SK-N-SH treated with all-trans-retinoic acid at 6 μM for 48 hours (cell line): ENCODE results near the gene THOC7.

Experiments used
- ATAC-seq: fragments of 200-7000 bp; cut with Tn5 transposase; 3 replicates; pipeline ENCODE4 v1.9.1; 2020; ENCODE audit warnings: mild to moderate bottlenecking, moderate library complexity
- BACH2 ChIP-seq: fragments of 250-450 bp; sonication (Bioruptor Pico); IDR thresholded peaks from 2 replicates; pipeline ENCODE4 v1.9.0; 2021; ENCODE audit warnings: mild to moderate bottlenecking, borderline replicate concordance
- CREB5 ChIP-seq: fragments of 250-450 bp; sonication (Bioruptor Pico); IDR thresholded peaks from 2 replicates; pipeline ENCODE4 v1.5.1; 2020; ENCODE audit warnings: low read depth, mild to moderate bottlenecking, moderate library complexity
- CSDC2 ChIP-seq: fragments of 250-450 bp; sonication (Bioruptor Pico); IDR thresholded peaks from 2 replicates; pipeline ENCODE4 v1.5.0; 2020; ENCODE audit warnings: mild to moderate bottlenecking, moderate library complexity
- CSRNP3 ChIP-seq: fragments of 250-450 bp; sonication (Bioruptor Pico); IDR thresholded peaks from 2 replicates; pipeline ENCODE4 v1.5.1; 2021; ENCODE audit warnings: mild to moderate bottlenecking, moderate library complexity
- ESRRG ChIP-seq: fragments of 250-450 bp; sonication (Bioruptor Pico); IDR thresholded peaks from 2 replicates; pipeline ENCODE4 v1.6.1; 2021; ENCODE audit warnings: mild to moderate bottlenecking
- GLIS3 ChIP-seq: fragments of 250-450 bp; sonication (Bioruptor Pico); IDR thresholded peaks from 2 replicates; pipeline ENCODE4 v1.5.0; 2020; ENCODE audit warnings: mild to moderate bottlenecking, moderate library complexity
- ISL1 ChIP-seq: fragments of 250-450 bp; sonication (Bioruptor Pico); IDR thresholded peaks from 2 replicates; pipeline ENCODE4 v2.1.2; 2022; ENCODE audit warnings: mild to moderate bottlenecking, moderate library complexity
- OSR1 ChIP-seq: fragments of 250-450 bp; sonication (Bioruptor Pico); IDR thresholded peaks from 2 replicates; pipeline ENCODE4 v1.8.0; 2022; ENCODE audit warnings: moderate library complexity, mild to moderate bottlenecking, inconsistent platforms
- PATZ1 ChIP-seq: fragments of 250-450 bp; sonication (Bioruptor Pico); IDR thresholded peaks from 2 replicates; pipeline ENCODE4 v1.8.0; 2020; ENCODE audit warnings: mild to moderate bottlenecking, moderate library complexity, borderline replicate concordance
- PPARA ChIP-seq: fragments of 250-450 bp; sonication (Bioruptor Pico); IDR thresholded peaks from 2 replicates; pipeline ENCODE4 v1.5.0; 2020; ENCODE audit warnings: mild to moderate bottlenecking, borderline replicate concordance
- RARB ChIP-seq: fragments of 250-450 bp; sonication (Bioruptor Pico); IDR thresholded peaks from 2 replicates; pipeline ENCODE4 v1.8.0; 2021; ENCODE audit warnings: mild to moderate bottlenecking, moderate library complexity
- SNAI2 ChIP-seq: fragments of 250-450 bp; sonication (Bioruptor Pico); IDR thresholded peaks from 2 replicates; pipeline ENCODE4 v1.5.0; 2020; ENCODE audit warnings: mild to moderate bottlenecking, moderate library complexity
- TCF4 ChIP-seq: fragments of 250-450 bp; sonication (Bioruptor Pico); IDR thresholded peaks from 2 replicates; pipeline ENCODE4 v1.8.0; 2021; ENCODE audit warnings: mild to moderate bottlenecking, moderate library complexity, borderline replicate concordance
- TOX ChIP-seq: fragments of 250-450 bp; sonication (Bioruptor Pico); IDR thresholded peaks from 2 replicates; pipeline ENCODE4 v1.8.0; 2021; ENCODE audit warnings: mild to moderate bottlenecking, moderate library complexity, borderline replicate concordance
- ZC3H10 ChIP-seq: fragments of 250-450 bp; sonication (Bioruptor Pico); IDR thresholded peaks from 2 replicates; pipeline ENCODE4 v1.5.1; 2021; ENCODE audit warnings: mild to moderate bottlenecking, moderate library complexity
- ZFP3 ChIP-seq: fragments of 250-450 bp; sonication (Bioruptor Pico); IDR thresholded peaks from 2 replicates; pipeline ENCODE4 v1.5.0; 2020; ENCODE audit warnings: mild to moderate bottlenecking, moderate library complexity
- ZFP30 ChIP-seq: fragments of 450-650 bp; formaldehyde crosslinking; IDR thresholded peaks from 2 replicates; pipeline ENCODE4 v1.5.0; 2022; ENCODE audit warnings: mild to moderate bottlenecking, moderate library complexity
- ZNF565 ChIP-seq: fragments of 450-650 bp; formaldehyde crosslinking; conservative IDR thresholded peaks from 2 replicates; pipeline ENCODE4 v1.5.0; 2020; ENCODE audit warnings: low read depth, mild to moderate bottlenecking, moderate library complexity
- ZNF70 ChIP-seq: fragments of 450-650 bp; formaldehyde crosslinking; IDR thresholded peaks from 2 replicates; pipeline ENCODE4 v1.5.0; 2020; ENCODE audit warnings: mild to moderate bottlenecking, moderate library complexity
- ZNF8 ChIP-seq: fragments of 450-650 bp; formaldehyde crosslinking; IDR thresholded peaks from 2 replicates; pipeline ENCODE4 v1.5.0; 2020; ENCODE audit warnings: mild to moderate bottlenecking, moderate library complexity
- TF ChIP-seq, protein P1 (sequence below): fragments of 250-450 bp; sonication (Bioruptor Pico); IDR thresholded peaks from 2 replicates; pipeline ENCODE4 v1.5.0; 2020; ENCODE audit warnings: mild to moderate bottlenecking, moderate library complexity

THOC7 gene

GRCh38 chr3:63857311-63857710, 6.3 kb downstream of the THOC7 start:
- TF ChIP-seq PPARA (CRISPR knock-in tag), result no peak
- TF ChIP-seq GLIS3 (CRISPR knock-in tag), result no peak
- TF ChIP-seq ZFP3 (CRISPR knock-in tag), result no peak
- TF ChIP-seq ZNF8, result no peak
- TF ChIP-seq TCF4, result no peak
- TF ChIP-seq SNAI2 (CRISPR knock-in tag), result no peak
- no peak for TF ChIP-seq CREB5
- no peak for TF ChIP-seq PATZ1 (CRISPR knock-in tag)
- no peak for TF ChIP-seq OSR1 (CRISPR knock-in tag)
- ATAC-seq, result no peak

GRCh38 chr3:63855333-63855940, 8.2 kb downstream of the THOC7 start:
- TF ChIP-seq PATZ1 (CRISPR knock-in tag), result no peak
- TF ChIP-seq CSRNP3, result no peak
- TF ChIP-seq ESRRG, result no peak
- no peak for TF ChIP-seq GLIS3 (CRISPR knock-in tag)
- TF ChIP-seq, protein P1, sequence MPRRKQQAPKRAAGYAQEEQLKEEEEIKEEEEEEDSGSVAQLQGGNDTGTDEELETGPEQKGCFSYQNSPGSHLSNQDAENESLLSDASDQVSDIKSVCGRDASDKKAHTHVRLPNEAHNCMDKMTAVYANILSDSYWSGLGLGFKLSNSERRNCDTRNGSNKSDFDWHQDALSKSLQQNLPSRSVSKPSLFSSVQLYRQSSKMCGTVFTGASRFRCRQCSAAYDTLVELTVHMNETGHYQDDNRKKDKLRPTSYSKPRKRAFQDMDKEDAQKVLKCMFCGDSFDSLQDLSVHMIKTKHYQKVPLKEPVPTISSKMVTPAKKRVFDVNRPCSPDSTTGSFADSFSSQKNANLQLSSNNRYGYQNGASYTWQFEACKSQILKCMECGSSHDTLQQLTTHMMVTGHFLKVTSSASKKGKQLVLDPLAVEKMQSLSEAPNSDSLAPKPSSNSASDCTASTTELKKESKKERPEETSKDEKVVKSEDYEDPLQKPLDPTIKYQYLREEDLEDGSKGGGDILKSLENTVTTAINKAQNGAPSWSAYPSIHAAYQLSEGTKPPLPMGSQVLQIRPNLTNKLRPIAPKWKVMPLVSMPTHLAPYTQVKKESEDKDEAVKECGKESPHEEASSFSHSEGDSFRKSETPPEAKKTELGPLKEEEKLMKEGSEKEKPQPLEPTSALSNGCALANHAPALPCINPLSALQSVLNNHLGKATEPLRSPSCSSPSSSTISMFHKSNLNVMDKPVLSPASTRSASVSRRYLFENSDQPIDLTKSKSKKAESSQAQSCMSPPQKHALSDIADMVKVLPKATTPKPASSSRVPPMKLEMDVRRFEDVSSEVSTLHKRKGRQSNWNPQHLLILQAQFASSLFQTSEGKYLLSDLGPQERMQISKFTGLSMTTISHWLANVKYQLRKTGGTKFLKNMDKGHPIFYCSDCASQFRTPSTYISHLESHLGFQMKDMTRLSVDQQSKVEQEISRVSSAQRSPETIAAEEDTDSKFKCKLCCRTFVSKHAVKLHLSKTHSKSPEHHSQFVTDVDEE (CRISPR knock-in tag), result no peak
- TF ChIP-seq ISL1 (CRISPR knock-in tag), result no peak
- no peak for TF ChIP-seq PPARA (CRISPR knock-in tag)
- TF ChIP-seq SNAI2 (CRISPR knock-in tag), result no peak
- no peak for TF ChIP-seq ZC3H10 (CRISPR knock-in tag)
- no peak for TF ChIP-seq RARB (CRISPR knock-in tag)
- TF ChIP-seq ZNF8, result no peak
- TF ChIP-seq ZNF565 (CRISPR knock-in tag), result no peak
- no peak for TF ChIP-seq CSDC2
- TF ChIP-seq TCF4, result no peak
- no peak for TF ChIP-seq BACH2
- TF ChIP-seq TOX, result no peak
- no peak for TF ChIP-seq CREB5
- no peak for TF ChIP-seq ZFP3 (CRISPR knock-in tag)
- TF ChIP-seq OSR1 (CRISPR knock-in tag), result no peak
- no peak for TF ChIP-seq ZNF70 (CRISPR knock-in tag)
- ATAC-seq, result no peak

DNA sequence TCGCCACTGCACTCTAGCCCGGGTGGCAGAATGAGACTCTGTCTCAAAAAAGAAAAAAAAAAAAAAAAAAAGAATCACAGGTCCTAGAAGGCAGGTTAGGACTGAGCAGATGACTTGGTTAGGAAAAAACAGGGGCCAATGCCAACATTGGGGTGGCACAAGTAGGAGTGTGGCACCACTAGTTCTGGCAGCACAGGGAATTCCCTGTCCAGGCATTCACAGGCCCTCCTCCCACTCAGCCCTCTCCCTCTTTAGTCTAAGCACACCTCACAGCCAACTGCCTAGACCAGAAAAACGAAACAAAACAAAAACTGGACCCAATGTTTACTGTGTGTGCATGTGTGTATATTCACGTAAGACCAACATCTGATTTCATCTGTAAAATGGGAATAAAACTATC, 10.5 kb downstream of the THOC7 start:
- no peak for ATAC-seq
- TF ChIP-seq RARB (CRISPR knock-in tag), result no peak
- TF ChIP-seq ZFP30 (CRISPR knock-in tag), result no peak
- no peak for TF ChIP-seq TCF4
- no peak for TF ChIP-seq ZNF70 (CRISPR knock-in tag)
- no peak for TF ChIP-seq ZNF565 (CRISPR knock-in tag)
- no peak for TF ChIP-seq SNAI2 (CRISPR knock-in tag)
